DMS79 treated with DMSO at 0.1 percent for 48 hours (cell line): ENCODE data around the gene ZYG11A.
A peak's percentile ranks its signal among the peaks of the same experiment; 100 is the strongest.

Experiments
- DNase-seq: peaks from one replicate; lab custom pipeline; 2025; lab: John Stamatoyannopoulos, UW

Gene ZYG11A

DNA sequence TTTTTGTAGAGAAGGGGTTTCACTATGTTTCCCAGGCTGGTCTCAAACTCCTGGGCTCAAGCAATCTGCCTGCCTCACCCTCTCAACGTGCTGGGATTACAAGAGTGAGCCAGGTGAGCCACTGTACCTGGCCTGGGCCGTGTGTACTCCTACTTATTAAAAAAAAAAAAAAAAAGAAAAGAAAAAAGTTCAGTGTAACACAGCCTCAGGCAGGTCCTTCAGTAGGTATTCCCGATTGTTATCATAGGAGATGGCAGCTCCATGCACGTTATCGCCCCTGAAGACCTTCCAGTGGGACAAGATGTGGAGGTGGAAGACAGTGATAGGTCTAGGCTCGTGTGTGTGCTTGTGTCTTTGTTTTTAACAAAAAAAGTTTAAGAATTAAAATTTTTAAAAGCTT, 75.6 kb downstream of the ZYG11A start:
- no peak for DNase-seq

DNA sequence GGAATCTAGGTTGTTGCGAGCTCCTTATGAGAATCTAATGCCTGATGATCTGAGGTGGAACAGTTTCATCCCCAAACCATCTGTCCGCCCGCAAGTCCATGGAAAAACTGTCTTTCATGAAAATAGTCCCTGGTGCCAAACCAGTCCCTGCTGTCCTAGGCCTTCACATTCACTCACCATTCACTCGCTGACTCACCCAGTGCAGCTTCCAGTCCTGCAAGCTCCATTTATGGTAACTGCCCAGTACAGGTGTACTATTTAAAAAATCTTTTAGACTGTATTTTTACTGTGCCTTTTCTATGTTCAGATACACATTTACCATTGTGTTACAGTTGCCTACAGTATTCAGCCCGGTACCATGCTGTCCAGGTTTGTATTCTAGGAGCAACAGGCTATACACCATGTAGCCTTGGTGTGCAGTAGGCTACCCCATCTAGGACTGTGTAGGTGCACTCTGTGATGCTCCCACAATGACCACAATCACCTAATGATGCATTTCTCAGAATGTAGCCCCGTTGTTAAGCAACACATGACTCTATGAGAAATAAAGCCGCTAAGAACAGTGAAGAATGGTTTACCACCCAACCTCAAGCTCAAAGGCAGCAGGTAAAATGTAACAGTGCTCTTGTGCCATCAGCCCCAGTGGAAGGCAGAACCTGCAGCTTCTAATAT, 76.6 kb downstream of the ZYG11A start:
- no peak for DNase-seq

DNA sequence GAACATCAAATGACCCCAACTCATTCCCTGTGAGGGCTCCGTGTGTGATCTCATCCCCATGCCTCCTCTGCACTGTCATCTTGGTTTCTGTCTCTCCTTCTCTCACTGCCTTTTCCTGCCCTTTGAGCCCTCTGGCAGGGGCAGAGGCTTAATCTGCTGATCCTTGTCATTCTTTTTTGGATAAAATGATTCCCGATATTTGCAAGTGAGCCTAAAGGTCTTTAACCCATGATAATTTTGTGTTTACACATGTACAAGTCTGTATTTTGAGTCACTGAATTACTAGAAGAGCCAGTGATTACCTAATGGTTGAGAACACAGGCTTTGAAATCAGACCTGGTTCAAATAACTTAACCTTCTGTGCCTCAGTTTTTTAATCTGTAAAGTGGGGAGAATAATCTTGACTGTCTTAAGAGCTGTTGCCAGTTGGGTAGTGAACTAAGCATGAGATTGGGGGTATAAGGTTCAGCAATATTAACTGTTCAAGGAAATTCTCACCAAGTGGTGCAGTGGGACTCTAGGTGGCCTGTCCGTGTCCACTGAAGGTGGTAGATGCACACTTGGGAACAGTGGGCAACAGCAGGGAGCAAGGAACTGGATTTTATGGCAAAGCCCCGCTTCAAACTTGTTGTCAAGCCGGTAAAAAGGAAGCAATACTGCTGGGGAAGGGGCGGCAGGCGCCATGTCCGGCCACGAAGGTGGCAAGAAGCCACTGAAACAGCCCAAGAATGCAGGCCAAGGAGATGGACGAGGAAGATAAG, 77.3 kb downstream of the ZYG11A start:
- DNase-seq = no peak

DNA sequence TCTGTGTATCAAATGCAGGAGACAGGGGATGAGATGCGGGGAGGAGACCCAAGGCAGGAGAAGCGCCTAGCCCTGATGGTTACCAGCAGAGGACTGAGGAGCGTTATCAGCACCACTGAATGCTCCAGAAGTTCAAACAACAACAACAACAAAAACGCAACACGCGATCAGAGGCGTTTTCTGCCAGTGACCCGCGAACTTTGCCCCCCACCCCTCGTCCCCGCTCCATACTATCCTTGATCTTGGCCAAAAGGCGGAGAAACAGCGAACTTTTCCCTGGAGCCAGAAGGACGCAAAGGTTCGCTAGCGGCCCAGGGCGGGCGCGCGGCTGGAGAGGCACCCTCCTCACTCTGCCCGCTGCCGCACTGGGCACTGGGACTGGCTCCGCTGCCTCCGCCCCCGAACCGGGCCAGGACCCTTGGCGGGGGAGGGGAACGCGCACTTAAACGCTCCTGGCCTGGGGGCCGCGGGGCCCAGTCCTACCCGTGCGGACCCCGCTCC, 78.3 kb downstream of the ZYG11A start:
- DNase-seq = no peak

DNA sequence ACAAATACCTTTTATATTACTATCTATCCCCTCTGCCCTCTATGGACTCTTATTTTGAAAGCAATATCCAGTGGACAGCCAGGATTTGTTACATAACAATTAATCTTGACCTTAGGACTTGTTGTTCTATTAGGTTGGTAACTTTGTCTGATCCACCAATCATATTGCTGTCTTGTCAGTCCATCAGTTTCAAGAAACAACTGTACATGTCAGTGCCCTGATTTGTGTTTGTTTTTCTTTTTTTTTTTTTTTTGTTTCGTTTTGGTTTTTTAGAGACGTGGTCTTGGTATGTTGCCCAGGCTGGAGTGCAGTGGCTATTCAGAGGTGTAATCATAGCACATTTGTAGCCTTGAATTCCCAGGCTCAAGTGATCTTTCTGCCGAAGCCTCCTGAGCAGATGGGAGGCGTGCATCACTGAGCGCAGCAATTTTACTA, 83.0 kb downstream of the ZYG11A start:
- DNase-seq = peak; percentile 52

DNA sequence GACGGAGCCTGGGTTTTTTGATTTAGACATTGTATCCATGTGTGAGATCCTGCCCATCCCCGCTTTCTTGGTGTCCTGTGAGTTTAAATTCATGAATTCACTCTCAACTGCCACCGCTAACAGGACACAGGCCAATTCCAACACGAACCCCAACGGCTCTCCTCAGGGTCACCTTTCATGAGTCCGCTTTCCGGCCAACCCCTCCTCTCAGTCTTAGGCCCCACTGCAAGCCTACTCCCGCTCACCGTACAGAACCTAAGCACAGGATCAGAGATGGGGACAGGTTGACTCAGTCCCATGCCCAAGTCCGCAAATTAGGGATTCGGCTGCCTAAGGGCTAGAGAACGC, 84.3 kb downstream of the ZYG11A start:
- DNase-seq = peak; percentile 71

DNA sequence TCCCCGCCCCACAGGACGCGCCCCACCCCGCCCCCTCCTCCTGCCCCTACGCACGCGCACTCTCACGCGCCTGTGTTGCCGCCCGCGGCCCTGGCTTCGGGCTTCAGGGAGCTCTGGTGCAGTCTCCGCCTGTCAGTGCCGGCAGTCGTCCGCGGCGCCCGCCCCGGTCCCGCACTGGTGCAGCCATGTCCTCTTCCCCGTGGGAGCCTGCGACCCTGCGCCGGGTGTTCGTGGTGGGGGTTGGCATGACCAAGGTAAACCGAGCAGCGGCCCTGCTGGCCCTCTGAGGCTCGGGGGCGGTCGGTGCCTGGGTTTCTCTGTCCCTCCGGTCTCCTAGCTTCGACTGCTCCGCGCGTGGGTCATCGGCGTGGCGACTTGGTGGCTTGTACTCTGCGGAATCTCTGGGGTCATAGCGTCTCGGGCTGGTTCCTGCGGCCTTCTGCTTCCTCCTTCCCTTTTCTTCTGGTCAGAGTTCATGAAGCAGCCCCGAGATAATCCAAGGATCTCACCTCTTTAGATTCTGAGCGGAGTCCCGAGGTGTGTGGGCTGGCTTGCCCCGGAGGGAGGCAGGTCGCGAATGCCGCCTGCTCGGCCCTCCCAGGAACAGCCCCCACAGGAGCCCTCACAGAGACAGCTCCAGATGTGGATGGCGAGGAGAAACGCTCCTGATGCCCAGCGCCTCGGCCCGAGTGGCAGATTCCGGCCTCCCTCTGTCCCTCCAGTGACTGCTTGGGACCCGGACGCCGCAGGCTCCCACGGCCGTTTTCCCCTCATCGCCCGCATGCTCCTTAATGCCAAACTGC, 84.9 kb downstream of the ZYG11A start, which contains the start of gene SCP2:
SCP2 (plus strand) TSS at position 65 of the 803 bp plus-strand sequence; CDS start at position 186, 121 bp downstream.
- peak; percentile 71 for DNase-seq

DNA sequence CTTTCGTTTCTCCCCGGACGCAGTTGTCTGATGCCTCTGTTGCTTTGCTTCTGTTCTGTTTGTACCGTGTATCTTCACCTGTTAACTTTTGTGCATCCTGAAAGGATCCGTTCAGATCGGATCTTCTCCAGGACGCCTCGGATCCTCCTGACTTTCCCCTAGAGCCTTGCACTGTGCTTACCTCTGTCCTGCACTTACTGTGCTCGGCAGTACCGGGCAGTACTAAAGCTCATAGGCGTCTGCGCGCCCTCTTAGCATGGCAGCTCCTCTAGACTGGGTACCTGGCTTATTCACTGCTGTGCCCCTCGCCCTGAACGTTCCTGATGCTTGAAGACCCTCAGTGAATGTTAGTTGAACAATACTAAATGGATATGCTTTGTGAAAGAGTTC, 85.5 kb downstream of the ZYG11A start:
- DNase-seq = peak; percentile 17

DNA sequence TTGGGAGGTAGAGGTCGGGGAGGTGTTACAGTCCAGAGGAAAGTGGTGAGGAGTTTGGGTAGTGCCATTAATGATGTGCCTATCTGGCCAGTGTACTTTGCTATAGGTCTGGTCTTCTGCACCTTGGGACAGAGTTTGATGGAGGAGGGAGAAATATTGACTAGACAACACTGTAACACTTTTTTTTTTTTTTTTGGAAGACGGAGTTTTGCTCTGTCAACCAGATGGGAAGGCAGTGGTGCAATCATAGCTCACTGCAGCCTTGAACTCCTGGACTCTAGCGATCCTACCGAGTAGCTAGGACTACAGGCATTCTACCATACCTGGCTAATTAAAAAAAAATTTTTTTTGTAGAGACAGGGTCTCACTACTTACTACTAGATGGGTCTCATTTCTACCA, 86.5 kb downstream of the ZYG11A start:
- DNase-seq = no peak

DNA sequence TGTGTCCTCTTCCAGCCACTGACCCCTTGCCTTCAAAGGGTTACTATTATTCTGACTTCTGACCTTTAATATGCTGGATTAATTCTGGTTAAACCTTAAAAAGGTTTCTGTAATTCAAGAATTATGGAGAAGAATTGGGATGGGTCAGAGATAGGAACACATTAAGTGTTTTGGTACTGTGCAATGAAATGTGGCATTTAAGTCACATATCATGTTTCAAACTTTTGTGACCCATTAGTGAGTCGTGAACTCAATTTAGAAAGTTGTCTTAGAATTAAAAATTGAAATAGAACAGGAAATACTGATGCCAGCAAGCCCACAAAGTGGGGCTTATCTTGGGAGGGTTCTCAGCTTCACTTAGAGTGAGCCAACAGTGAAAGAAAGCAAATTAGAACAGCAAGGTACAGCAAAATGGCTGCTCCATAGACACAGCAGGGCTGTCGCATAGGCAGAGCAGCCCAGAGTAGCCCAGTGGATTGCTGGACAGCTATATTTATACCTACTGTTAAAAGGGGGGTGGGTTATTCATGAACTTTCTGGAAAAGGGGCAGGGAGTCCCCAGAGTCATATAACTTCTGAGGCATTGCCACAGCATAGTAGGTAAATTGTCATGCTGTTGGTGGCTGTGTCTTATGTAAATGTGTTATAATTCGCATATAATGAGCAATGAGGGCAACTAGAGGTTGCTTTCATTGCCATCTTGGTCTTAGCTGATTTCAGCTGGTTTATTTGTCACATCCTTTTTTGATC, 95.0 kb downstream of the ZYG11A start:
- no peak for DNase-seq

DNA sequence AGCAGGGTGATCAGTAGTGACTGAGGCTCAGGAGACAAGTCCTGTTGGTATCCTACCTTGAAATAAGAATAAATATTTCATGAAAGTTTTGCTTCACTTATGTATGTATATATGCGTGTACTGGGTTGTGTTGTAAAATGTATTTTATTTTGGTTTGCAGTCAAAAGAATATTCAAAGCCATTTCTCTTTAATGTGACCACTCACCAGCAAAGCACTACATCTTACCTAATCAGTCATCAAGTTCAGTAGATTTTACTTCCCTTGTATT, 95.6 kb downstream of the ZYG11A start:
- no peak for DNase-seq

DNA sequence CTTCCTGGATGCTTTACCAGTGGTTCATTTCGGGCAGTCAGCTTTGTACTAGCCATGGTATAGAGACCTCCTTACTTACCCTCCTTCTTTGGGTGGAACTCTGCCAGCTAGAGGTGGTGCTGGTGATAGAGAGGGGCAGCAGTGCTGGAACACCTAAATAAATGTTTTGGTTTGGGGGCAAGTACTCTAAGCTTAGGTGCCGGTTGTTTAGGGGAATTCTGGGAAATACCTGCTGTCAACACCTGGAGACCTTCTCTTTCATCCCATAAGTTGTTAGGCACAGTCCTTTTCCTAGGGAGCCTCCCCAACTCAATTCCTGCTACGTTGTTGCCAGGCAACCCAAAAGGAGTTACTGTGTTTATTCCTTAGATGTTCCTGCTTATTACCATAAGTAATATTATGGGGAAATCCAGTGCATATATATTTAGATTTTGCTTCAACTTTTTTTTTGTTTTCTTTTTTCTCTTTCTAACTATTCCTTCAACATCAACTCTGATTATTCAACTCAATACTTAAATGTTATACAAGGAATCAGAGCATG, 101.4 kb downstream of the ZYG11A start:
- no peak for DNase-seq

DNA sequence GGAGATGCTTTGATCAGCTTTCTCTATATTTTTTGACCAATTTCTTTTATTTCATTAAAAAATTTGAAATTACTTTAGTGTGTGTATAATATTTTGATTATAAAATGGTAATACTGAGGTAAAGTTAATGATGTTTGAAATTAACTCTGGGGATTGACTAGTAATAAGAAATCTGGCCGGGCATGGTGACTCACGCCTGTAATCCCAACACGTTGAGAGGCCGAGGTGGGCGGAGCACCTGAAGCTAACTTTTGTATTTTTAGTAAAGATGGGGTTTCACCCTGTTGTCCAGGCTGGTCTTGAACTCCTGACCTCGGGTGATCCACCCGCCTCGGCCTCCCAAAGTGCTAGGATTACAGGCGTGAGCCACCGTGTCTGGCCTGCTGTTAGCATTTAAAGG, 102.0 kb downstream of the ZYG11A start:
- no peak for DNase-seq
